Left ventricle myocardium inferior (tissue), 1 donor: ENCODE results near the gene DCHS2. TPM values are rescaled to one million over a fixed set of nuclear protein-coding genes. Genes with fewer than 3 reads are reported as not detected.

Experiments used
- DNase-seq: peaks from one replicate; pipeline ENCODE4 v3.0.0-alpha.2; 2020
- H3K27ac ChIP-seq: fragments of 200-600 bp; replicated peaks from 2 replicates; pipeline ENCODE4 v1.8.0; 2021
- H3K27me3 ChIP-seq: fragments of 200-600 bp; 2 replicates; pipeline ENCODE4 v1.8.0; 2021; ENCODE audit warnings: low read depth
- H3K36me3 ChIP-seq: fragments of 200-600 bp; 2 replicates; pipeline ENCODE4 v1.8.0; 2021
- H3K4me1 ChIP-seq: fragments of 200-600 bp; 2 replicates; pipeline ENCODE4 v1.8.0; 2021
- H3K4me3 ChIP-seq: fragments of 200-600 bp; 2 replicates; pipeline ENCODE4 v1.8.0; 2021; ENCODE audit warnings: mild to moderate bottlenecking, moderate library complexity
- H3K9me3 ChIP-seq: fragments of 200-600 bp; replicated peaks from 2 replicates; pipeline ENCODE4 v1.8.0; 2021
- CTCF ChIP-seq: fragments of 200-600 bp; IDR thresholded peaks from 2 replicates; pipeline ENCODE4 v1.8.0; 2021; ENCODE audit warnings: antibody characterized with exemption, mild to moderate bottlenecking, borderline replicate concordance
- intact Hi-C: fragments of 100-400 bp; cut with micrococcal nuclease; formaldehyde crosslinking; loops from one replicate; pipeline ENCODE4 v1.11.0; 2022
- total RNA-seq: library from RNA; stranded (reverse); fragmentation: NEBNext Ultra II Directional; extraction: Animal tissue kit (Norgen Biotek cat#: 25700); gene quantifications from one replicate; pipeline ENCODE4 v1.2.1, GENCODE V29; 2021
- donor health status: DM: no; HTN: yes; CAD: no; lungs with severe emphysema.

The DCHS2 gene
- total RNA-seq, 1 donor from 2014 or later = not detected

- TF ChIP-seq CTCF = no peak
- DNase-seq = no peak
- no peaks in the 10 kb centered on the region for H3K4me1 ChIP-seq
- H3K27me3 ChIP-seq = peaks cover 11% of the 10 kb centered on the region
- H3K9me3 ChIP-seq = peaks cover 19% of the 10 kb centered on the region
- H3K36me3 ChIP-seq = no peaks in the 10 kb centered on the region
- no peak overlapping the region for H3K27ac ChIP-seq
- H3K4me3 ChIP-seq = no peak overlapping the region
- intact Hi-C loops = no loop called here
These were observed 85.4 kb downstream of the DCHS2 start for GRCh38 chr4:154406018-154406795.

- peaks cover 11% of the 10 kb centered on the region for H3K9me3 ChIP-seq
- no peaks in the 10 kb centered on the region for H3K4me1 ChIP-seq
- intact Hi-C loops = loop anchor here (5.0 kb wide), 1 partner anchor 108 kb away; no protein-coding TSS in a partner anchor
- TF ChIP-seq CTCF = peak; percentile 35
- DNase-seq = no peak
- H3K36me3 ChIP-seq = no peaks in the 10 kb centered on the region
- H3K27me3 ChIP-seq = no peaks in the 10 kb centered on the region
- no peak overlapping the region for H3K27ac ChIP-seq
- H3K4me3 ChIP-seq = no peak overlapping the region
These were observed 92.2 kb downstream of the DCHS2 start for GRCh38 chr4:154399259-154399974.

GRCh38 chr4:154390324-154390723, 101.3 kb downstream of the DCHS2 start:
- H3K36me3 ChIP-seq = no peaks in the 10 kb centered on the region
- no peak for DNase-seq
- intact Hi-C loops = no loop called here
- no peak overlapping the region for H3K4me3 ChIP-seq
- H3K27me3 ChIP-seq = peaks cover 7% of the 10 kb centered on the region
- TF ChIP-seq CTCF = no peak
- H3K27ac ChIP-seq = no peak overlapping the region
- no peaks in the 10 kb centered on the region for H3K4me1 ChIP-seq
- H3K9me3 ChIP-seq = no peaks in the 10 kb centered on the region

GRCh38 chr4:154389148-154389547, 102.5 kb downstream of the DCHS2 start:
- Histone ChIP-seq H3K27ac (no peak overlapping the region), H3K9me3 (peaks cover 5% of the 10 kb centered on the region), H3K4me3 (no peak overlapping the region), H3K27me3 (peaks cover 7% of the 10 kb centered on the region), H3K4me1 (no peaks in the 10 kb centered on the region), H3K36me3 (no peaks in the 10 kb centered on the region)
- intact Hi-C loops = no loop called here
- DNase-seq = no peak
- TF ChIP-seq CTCF = no peak

- H3K27me3 ChIP-seq = no peaks in the 10 kb centered on the region
- no peak for TF ChIP-seq CTCF
- intact Hi-C loops = no loop called here
- no peaks in the 10 kb centered on the region for H3K36me3 ChIP-seq
- peaks cover 23% of the 10 kb centered on the region for H3K9me3 ChIP-seq
- no peaks in the 10 kb centered on the region for H3K4me1 ChIP-seq
- no peak overlapping the region for H3K4me3 ChIP-seq
- DNase-seq = no peak
- no peak overlapping the region for H3K27ac ChIP-seq
These were observed 107.6 kb downstream of the DCHS2 start for GRCh38 chr4:154384012-154384411.
